T-cell (primary cell): Measurements from ENCODE around the gene RBBP5. TPM values are rescaled to one million over a fixed set of nuclear protein-coding genes. Genes with fewer than 3 reads are reported as not detected.

Experiments used
- ATAC-seq, 4 experiments: fragments of 200-7000 bp in 3 of 4; fragments of 150-1000 bp in 1 of 4; cut with Tn5 transposase; replicated peaks in 1 of 4; 1 replicate in 3 of 4; 2 replicates in 1 of 4; pipeline ENCODE4 v1.10.0; 2021; ENCODE audit warnings: moderate library complexity in 3 of 4, mild to moderate bottlenecking in 2 of 4, moderate number of reproducible peaks in 1 of 4
- CTCF ChIA-PET, 2 donors: fragments of 300-600 bp; sonication (Branson Sonifier 250); formaldehyde crosslinking; loops; one replicate each; lab custom pipeline; 2022; ENCODE audit warnings: antibody characterized with exemption in 2 of 2; lab: Charles Lee
- POLR2A ChIA-PET, 2 donors: fragments of 300-600 bp; sonication (Branson Sonifier 250); formaldehyde crosslinking; loops; one replicate each; lab custom pipeline; 2022; ENCODE audit warnings: antibody characterized with exemption in 2 of 2; lab: Charles Lee
- DNase-seq, 35 experiments: peaks; one replicate each; pipeline versions ENCODE4 v3.0.0 to v3.0.0-alpha.2; 2013 to 2023
- H3K27ac ChIP-seq: one replicate; pipeline ENCODE4 v1.5.1; 2013; ENCODE audit warnings: low read length
- H3K27me3 ChIP-seq, 2 experiments: replicated peaks in 1 of 2; 1 replicate in 1 of 2; 2 replicates in 1 of 2; pipeline versions ENCODE4 v1.6.1 to v1.7.0; 2013; ENCODE audit warnings: low read length in 1 of 2, mixed read lengths in 1 of 2; ENCODE audit not compliant: control insufficient read depth in 2 of 2, insufficient read depth in 2 of 2; ENCODE audit errors: extremely low read depth in 1 of 2
- H3K36me3 ChIP-seq, 2 donors: 1 replicate in 1 of 2; 2 replicates in 1 of 2; pipeline versions ENCODE4 v1.6.1 to v1.7.0; 2013; ENCODE audit warnings: low read length in 1 of 2; ENCODE audit not compliant: control insufficient read depth in 2 of 2, insufficient read depth in 1 of 2; ENCODE audit errors: extremely low read depth in 1 of 2
- H3K4me1 ChIP-seq, 2 experiments: 1 replicate in 1 of 2; 2 replicates in 1 of 2; pipeline versions ENCODE4 v1.6.1 to v1.7.0; 2013; ENCODE audit warnings: low read length in 2 of 2, mixed read lengths in 1 of 2; ENCODE audit not compliant: insufficient read depth in 2 of 2, control insufficient read depth in 1 of 2; ENCODE audit errors: extremely low read depth in 1 of 2
- H3K4me3 ChIP-seq, 2 donors: 1 replicate in 1 of 2; 2 replicates in 1 of 2; pipeline versions ENCODE4 v1.5.1 to v1.7.0; 2013; ENCODE audit warnings: mild to moderate bottlenecking in 2 of 2, low read length in 1 of 2, moderate library complexity in 1 of 2; ENCODE audit not compliant: control insufficient read depth in 1 of 2; ENCODE audit errors: extremely low read depth in 1 of 2
- H3K9me3 ChIP-seq: 2 replicates; pipeline ENCODE4 v1.7.0; 2013
- H3K27ac Mint-ChIP-seq, 2 donors: one replicate each; pipeline ENCODE4 v1.8.0; 2020 to 2021; ENCODE audit warnings: mild to moderate bottlenecking in 2 of 2, mixed read lengths in 2 of 2
- H3K27me3 Mint-ChIP-seq, 2 donors: one replicate each; pipeline ENCODE4 v1.8.0; 2021 to 2022; ENCODE audit warnings: mixed read lengths in 2 of 2
- H3K36me3 Mint-ChIP-seq: one replicate; pipeline ENCODE4 v1.8.0; 2021; ENCODE audit warnings: mixed read lengths
- H3K4me1 Mint-ChIP-seq, 3 donors: one replicate each; pipeline ENCODE4 v1.8.0; 2020 to 2022; ENCODE audit warnings: mixed read lengths in 3 of 3, mild to moderate bottlenecking in 1 of 3
- H3K4me3 Mint-ChIP-seq, 3 donors: one replicate each; pipeline ENCODE4 v1.8.0; 2020 to 2022; ENCODE audit warnings: mild to moderate bottlenecking in 3 of 3, mixed read lengths in 3 of 3, moderate library complexity in 3 of 3
- H3K9me3 Mint-ChIP-seq, 3 donors: one replicate each; pipeline ENCODE4 v1.8.0; 2020 to 2022; ENCODE audit warnings: mixed read lengths in 3 of 3
- WGBS: methylation state at CpG from one replicate; pipeline ENCODE4 v1.1.5; 2013; ENCODE audit warnings: missing lambda C conversion rate; ENCODE audit not compliant: insufficient coverage; 5-methylcytosine and 5-hydroxymethylcytosine counted together
- total RNA-seq, 35 experiments: library from RNA in 6 of 35; stranded (reverse) in 6 of 35; fragments of 120-200 nt in 1 of 35; gene quantifications; one replicate each; pipeline versions ENCODE4 v1.2.1 to v1.2.4 and lab custom pipeline; 2013 to 2026

The RBBP5 gene
- total RNA-seq, 5 donors from 2014 or later (not counting 1 experiment from before 2014, with no cell fraction given): 13.9 to 24.3 (median 22.3) TPM

DNA sequence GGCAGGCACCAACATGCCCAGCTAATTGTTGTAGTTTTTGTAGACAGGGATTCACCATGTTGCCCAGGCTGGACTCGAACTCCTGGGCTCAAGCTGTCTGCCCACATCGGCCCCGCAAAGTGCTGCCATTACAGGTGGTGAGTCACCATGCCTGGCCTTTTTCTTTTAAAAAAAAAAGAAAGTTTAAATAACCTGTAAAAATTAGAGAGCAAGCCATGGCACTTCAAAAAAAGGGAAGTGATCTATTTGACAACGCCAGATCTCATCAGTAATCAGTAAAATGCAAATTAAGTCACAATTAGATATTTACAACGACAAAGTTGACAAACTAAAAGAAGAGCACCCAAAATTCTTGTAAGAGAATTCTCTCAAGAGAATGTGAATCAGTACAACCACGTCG lies 2.9 kb upstream of the RBBP5 start:
- POLR2A ChIA-PET: interaction anchor here in 1 of 2 donors (0.6 kb wide), 1 partner anchor 12 kb away, joined by 4 read pairs; no protein-coding TSS in a partner anchor
- CTCF ChIA-PET: no interaction called here

GRCh38 chr1:205122489-205122882 lies 708 bp upstream of the RBBP5 start:
- Histone ChIP-seq H3K27me3 (no peaks in the 10 kb centered on the region), H3K36me3 (peaks cover 3 to 5% of the 10 kb centered on the region in 2 donors), H3K4me3 (peak overlapping the region; percentile 88 to 92), H3K4me1 (peaks cover 16 to 17% of the 10 kb centered on the region in 2 experiments), H3K27ac (peak overlapping the region; percentile 99), H3K9me3 (no peaks in the 10 kb centered on the region)
- 17% methylated on average over 7 of the region's 9 CpGs for WGBS
- Mint-ChIP-seq H3K9me3 (no peaks in the 10 kb centered on the region), H3K27ac (peak overlapping the region; percentile 99 to 100), H3K4me3 (peak overlapping the region; percentile 97 to 99 (median 98)), H3K36me3 (peaks cover 3% of the 10 kb centered on the region), H3K27me3 (no peaks in the 10 kb centered on the region), H3K4me1 (peaks cover 49 to 55% (median 52%) of the 10 kb centered on the region in 3 donors)
- ChIA-PET CTCF (interaction anchor here (0.8 to 1.5 kb wide), 7 partner anchors 19 to 202 kb away, joined by 3 to 11 read pairs (median 3); no protein-coding TSS in a partner anchor), POLR2A (interaction anchor here in 1 of 2 donors (0.6 kb wide), 1 partner anchor 646 kb away, joined by 3 read pairs; no protein-coding TSS in a partner anchor)
- ATAC-seq: no peak
- DNase-seq: no peak

More for the DNA sequence above, 2.9 kb upstream of the RBBP5 start:
- Mint-ChIP-seq H3K4me1 (peaks cover 32 to 40% (median 35%) of the 10 kb centered on the region in 3 donors), H3K27me3 (no peaks in the 10 kb centered on the region), H3K27ac (no peak overlapping the region), H3K9me3 (no peaks in the 10 kb centered on the region), H3K36me3 (no peaks in the 10 kb centered on the region), H3K4me3 (no peak overlapping the region)
- Histone ChIP-seq H3K27me3 (no peaks in the 10 kb centered on the region), H3K9me3 (no peaks in the 10 kb centered on the region), H3K27ac (no peak overlapping the region), H3K4me3 (no peak overlapping the region), H3K4me1 (peaks cover 16 to 17% of the 10 kb centered on the region in 2 experiments), H3K36me3 (no peaks in the 10 kb centered on the region)
- DNase-seq: no peak
- WGBS: 71% methylated on average over 1 of the region's 7 CpGs
- no peak for ATAC-seq

GRCh38 chr1:205118752-205119151 lies 3.0 kb downstream of the RBBP5 start:
- ChIA-PET CTCF (no interaction called here), POLR2A (no interaction called here)
- DNase-seq (no peak), ATAC-seq (no peak)
- 80% methylated on average over 1 of the region's 2 CpGs for WGBS
- Mint-ChIP-seq H3K4me1 (peaks cover 58 to 66% (median 64%) of the 10 kb centered on the region in 3 donors), H3K27me3 (no peaks in the 10 kb centered on the region), H3K36me3 (peaks cover 12% of the 10 kb centered on the region), H3K9me3 (no peaks in the 10 kb centered on the region), H3K4me3 (peak overlapping the region in 1 of 3 donors; percentile 5), H3K27ac (no peak overlapping the region)
- Histone ChIP-seq H3K27me3 (no peaks in the 10 kb centered on the region), H3K4me1 (peaks cover 16 to 17% of the 10 kb centered on the region in 2 experiments), H3K4me3 (no peak overlapping the region), H3K36me3 (peaks cover 3 to 29% of the 10 kb centered on the region in 2 donors), H3K9me3 (no peaks in the 10 kb centered on the region), H3K27ac (no peak overlapping the region)

GRCh38 chr1:205111354-205111753 lies 10.4 kb downstream of the RBBP5 start:
- DNase-seq: no peak
- Mint-ChIP-seq H3K36me3 (peaks cover 34% of the 10 kb centered on the region), H3K27me3 (no peaks in the 10 kb centered on the region), H3K4me3 (no peak overlapping the region), H3K9me3 (no peaks in the 10 kb centered on the region), H3K27ac (no peak overlapping the region), H3K4me1 (peaks cover 12 to 20% (median 18%) of the 10 kb centered on the region in 3 donors)
- Histone ChIP-seq H3K4me1 (no peaks in the 10 kb centered on the region), H3K36me3 (peaks cover 0 to 60% of the 10 kb centered on the region in 2 donors), H3K4me3 (no peak overlapping the region), H3K9me3 (no peaks in the 10 kb centered on the region), H3K27me3 (no peaks in the 10 kb centered on the region), H3K27ac (no peak overlapping the region)
- CTCF ChIA-PET: no interaction called here
- ATAC-seq: no peak
- POLR2A ChIA-PET: no interaction called here

- WGBS: 100% methylated on average over 2 of the region's 5 CpGs
- DNase-seq (no peak), ATAC-seq (no peak)
- H3K9me3 Mint-ChIP-seq: no peaks in the 10 kb centered on the region
- peaks cover 5 to 12% (median 10%) of the 10 kb centered on the region in 3 donors for H3K4me1 Mint-ChIP-seq
- no peaks in the 10 kb centered on the region for H3K27me3 ChIP-seq
- no peak overlapping the region for H3K27ac Mint-ChIP-seq
- no peaks in the 10 kb centered on the region for H3K9me3 ChIP-seq
- H3K36me3 ChIP-seq: peaks cover 0 to 67% of the 10 kb centered on the region in 2 donors
- POLR2A ChIA-PET: interaction anchor here in 1 of 2 donors (0.6 kb wide), 2 partner anchors 14 to 1274 kb away, joined by 3 to 4 read pairs; no protein-coding TSS in a partner anchor
- H3K4me1 ChIP-seq: no peaks in the 10 kb centered on the region
- CTCF ChIA-PET: interaction anchor here in 1 of 2 donors (0.6 to 1.6 kb wide), 4 partner anchors 12 to 1166 kb away, joined by 3 to 5 read pairs (median 3); partner anchors contain the start of gene RBBP5
- no peaks in the 10 kb centered on the region for H3K27me3 Mint-ChIP-seq
- H3K27ac ChIP-seq: no peak overlapping the region
- H3K36me3 Mint-ChIP-seq: peaks cover 42% of the 10 kb centered on the region
- H3K4me3 ChIP-seq: no peak overlapping the region
- no peak overlapping the region for H3K4me3 Mint-ChIP-seq
Observed at GRCh38 chr1:205109711-205110110, 12.1 kb downstream of the RBBP5 start.

DNA sequence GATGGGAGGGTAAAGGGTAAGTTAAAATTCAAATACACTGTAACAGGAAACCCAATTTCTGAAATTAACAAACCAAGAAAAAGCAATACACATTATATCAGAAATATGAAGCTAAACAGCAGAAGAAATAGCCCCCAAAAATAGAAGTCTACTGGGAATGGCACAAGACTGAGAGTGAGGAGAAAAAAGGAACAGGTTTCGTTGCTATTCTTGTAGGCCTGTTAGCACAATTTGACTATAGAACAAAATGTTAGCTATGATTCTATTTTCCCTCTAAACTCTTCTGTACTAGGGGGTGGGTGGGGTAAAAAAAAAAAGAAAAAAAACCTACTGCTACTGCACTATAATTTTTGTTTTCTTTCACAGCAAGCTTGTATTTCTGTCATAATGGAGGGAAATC lies 12.5 kb downstream of the RBBP5 start:
- H3K9me3 Mint-ChIP-seq: no peaks in the 10 kb centered on the region
- H3K36me3 Mint-ChIP-seq: peaks cover 45% of the 10 kb centered on the region
- H3K9me3 ChIP-seq: no peaks in the 10 kb centered on the region
- H3K4me1 Mint-ChIP-seq: peaks cover 5 to 12% (median 10%) of the 10 kb centered on the region in 3 donors
- no peak for ATAC-seq
- H3K4me3 ChIP-seq: no peak overlapping the region
- no peaks in the 10 kb centered on the region for H3K27me3 ChIP-seq
- H3K36me3 ChIP-seq: peaks cover 0 to 67% of the 10 kb centered on the region in 2 donors
- H3K4me1 ChIP-seq: no peaks in the 10 kb centered on the region
- ChIA-PET CTCF (interaction anchor here in 1 of 2 donors (0.7 to 1.6 kb wide), 4 partner anchors 13 to 147 kb away, joined by 3 to 5 read pairs (median 3); partner anchors contain the start of gene RBBP5), POLR2A (interaction anchor here in 1 of 2 donors (0.6 kb wide), 1 partner anchor 1274 kb away, joined by 4 read pairs; no protein-coding TSS in a partner anchor)
- WGBS: no CpG with 5 or more reads among the region's 1 CpG
- no peak overlapping the region for H3K27ac ChIP-seq
- no peaks in the 10 kb centered on the region for H3K27me3 Mint-ChIP-seq
- DNase-seq: no peak
- no peak overlapping the region for H3K27ac Mint-ChIP-seq
- H3K4me3 Mint-ChIP-seq: no peak overlapping the region
